Adrenal gland (tissue), 5 donors: Measurements from ENCODE around the gene MRGPRG.

Experiments
- POLR2A ChIP-seq, 2 donors: fragments of 450-650 bp; IDR thresholded peaks; one replicate each; pipeline ENCODE4 v1.6.1; 2017; ENCODE audit warnings: antibody characterized with exemption in 2 of 2, mild to moderate bottlenecking in 2 of 2, moderate library complexity in 1 of 2
- TF ChIP-seq, protein P1 (sequence below), 6 experiments: fragments of 450-650 bp in 4 of 6; fragments of 200-600 bp in 2 of 6; sonication (generic) in 1 of 6; IDR thresholded peaks; 1 replicate in 5 of 6; 2 replicates in 1 of 6; pipeline versions ENCODE4 v1.5.1 to v1.8.0; 2016 to 2021; ENCODE audit warnings: antibody characterized with exemption in 6 of 6, mild to moderate bottlenecking in 2 of 6, moderate library complexity in 1 of 6
- donor health status: DM: no; HTN: no; CAD: no.

DNA sequence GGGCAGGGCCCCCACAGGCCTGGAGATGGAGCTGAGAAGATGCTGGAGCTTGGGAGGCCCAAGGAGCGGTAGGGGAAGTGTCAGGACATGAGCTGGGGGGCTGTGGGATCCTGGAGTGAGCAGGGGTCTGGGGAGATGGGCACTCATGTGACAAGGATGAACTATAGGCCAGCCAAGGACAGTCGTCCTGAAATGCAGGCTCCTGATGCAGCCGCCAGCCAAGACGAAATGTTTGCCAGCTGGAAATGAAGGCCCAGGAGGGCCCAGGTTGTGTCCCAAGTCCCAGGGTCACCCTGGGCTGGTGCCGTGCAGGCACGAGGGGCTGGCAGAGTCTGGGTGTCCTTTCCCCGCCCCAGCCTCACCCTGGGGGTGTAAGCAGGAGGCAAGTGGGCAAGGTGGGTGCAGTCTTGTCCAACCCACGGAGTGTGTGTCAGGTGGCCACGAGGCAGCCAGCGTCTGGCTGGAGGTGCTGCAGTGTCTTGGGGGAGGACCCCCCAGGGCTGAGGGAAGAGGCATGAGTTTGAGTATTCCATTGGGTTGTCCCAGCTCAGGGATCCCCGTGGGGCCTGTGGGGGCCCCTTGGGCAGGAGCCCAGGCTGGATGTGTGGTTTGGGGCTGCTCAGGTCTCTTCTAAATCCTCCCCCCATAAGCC, 21.4 kb downstream of the MRGPRG start:
- TF ChIP-seq POLR2A (IDR thresholded peaks at IDR 0.05): no peak
- TF ChIP-seq, protein P1, sequence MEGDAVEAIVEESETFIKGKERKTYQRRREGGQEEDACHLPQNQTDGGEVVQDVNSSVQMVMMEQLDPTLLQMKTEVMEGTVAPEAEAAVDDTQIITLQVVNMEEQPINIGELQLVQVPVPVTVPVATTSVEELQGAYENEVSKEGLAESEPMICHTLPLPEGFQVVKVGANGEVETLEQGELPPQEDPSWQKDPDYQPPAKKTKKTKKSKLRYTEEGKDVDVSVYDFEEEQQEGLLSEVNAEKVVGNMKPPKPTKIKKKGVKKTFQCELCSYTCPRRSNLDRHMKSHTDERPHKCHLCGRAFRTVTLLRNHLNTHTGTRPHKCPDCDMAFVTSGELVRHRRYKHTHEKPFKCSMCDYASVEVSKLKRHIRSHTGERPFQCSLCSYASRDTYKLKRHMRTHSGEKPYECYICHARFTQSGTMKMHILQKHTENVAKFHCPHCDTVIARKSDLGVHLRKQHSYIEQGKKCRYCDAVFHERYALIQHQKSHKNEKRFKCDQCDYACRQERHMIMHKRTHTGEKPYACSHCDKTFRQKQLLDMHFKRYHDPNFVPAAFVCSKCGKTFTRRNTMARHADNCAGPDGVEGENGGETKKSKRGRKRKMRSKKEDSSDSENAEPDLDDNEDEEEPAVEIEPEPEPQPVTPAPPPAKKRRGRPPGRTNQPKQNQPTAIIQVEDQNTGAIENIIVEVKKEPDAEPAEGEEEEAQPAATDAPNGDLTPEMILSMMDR (IDR thresholded peaks at IDR 0.05): no peak
